WI38 (cell line): ENCODE results near the gene FFAR3.

Experiments used
- H3K4me3 ChIP-seq: 2 replicates; pipeline ENCODE4 v1.5.1; 2011; ENCODE audit warnings: low read depth, mild to moderate bottlenecking, control low read depth, low read length
- TF ChIP-seq, protein P1 (sequence below): IDR thresholded peaks from 2 replicates; pipeline ENCODE4 v1.5.1; 2012; ENCODE audit warnings: low read depth, mild to moderate bottlenecking, control low read depth, low read length

FFAR3 gene

DNA sequence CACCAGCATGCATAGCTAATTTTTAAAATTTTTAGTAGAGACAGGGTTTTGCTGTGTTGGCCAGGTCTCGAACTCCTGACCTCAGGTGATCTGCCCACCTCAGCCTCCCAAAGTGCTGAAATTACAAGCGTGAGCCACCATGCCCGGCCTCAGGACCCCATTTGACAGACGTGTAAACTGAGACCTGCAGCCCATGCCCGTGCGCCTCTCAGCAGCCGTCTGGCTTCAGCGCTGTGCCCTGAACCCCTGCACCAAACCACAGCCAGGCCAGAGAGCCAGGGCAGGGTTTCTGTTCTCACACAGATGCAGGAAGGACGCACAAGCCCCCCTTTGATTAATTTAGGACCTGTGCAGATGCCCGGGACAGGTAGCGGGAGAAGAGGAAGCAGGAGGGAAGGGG lies 17.8 kb upstream of the FFAR3 start:
- H3K4me3 ChIP-seq = no peak overlapping the region
- TF ChIP-seq, protein P1, sequence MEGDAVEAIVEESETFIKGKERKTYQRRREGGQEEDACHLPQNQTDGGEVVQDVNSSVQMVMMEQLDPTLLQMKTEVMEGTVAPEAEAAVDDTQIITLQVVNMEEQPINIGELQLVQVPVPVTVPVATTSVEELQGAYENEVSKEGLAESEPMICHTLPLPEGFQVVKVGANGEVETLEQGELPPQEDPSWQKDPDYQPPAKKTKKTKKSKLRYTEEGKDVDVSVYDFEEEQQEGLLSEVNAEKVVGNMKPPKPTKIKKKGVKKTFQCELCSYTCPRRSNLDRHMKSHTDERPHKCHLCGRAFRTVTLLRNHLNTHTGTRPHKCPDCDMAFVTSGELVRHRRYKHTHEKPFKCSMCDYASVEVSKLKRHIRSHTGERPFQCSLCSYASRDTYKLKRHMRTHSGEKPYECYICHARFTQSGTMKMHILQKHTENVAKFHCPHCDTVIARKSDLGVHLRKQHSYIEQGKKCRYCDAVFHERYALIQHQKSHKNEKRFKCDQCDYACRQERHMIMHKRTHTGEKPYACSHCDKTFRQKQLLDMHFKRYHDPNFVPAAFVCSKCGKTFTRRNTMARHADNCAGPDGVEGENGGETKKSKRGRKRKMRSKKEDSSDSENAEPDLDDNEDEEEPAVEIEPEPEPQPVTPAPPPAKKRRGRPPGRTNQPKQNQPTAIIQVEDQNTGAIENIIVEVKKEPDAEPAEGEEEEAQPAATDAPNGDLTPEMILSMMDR = no peak

DNA sequence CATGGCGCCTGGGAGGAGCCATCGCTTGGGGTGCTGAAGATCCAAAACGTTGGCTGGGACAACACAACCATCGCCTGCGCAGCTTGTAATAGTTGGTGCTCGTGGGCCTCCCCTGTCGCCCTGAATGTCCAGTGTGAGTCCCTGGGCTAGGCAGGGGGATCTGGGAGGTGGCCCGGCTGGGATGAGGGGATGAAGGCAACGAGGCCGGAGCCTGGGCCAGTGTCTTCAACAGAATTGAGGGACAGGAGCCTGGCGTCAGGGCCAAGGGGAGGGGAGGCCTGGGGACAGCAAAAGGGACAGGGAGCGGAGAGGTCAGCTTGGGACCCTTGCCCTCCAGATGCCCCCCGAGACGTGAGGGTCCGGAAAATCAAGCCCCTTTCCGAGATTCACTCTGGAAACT lies 17.3 kb upstream of the FFAR3 start:
- no peak overlapping the region for H3K4me3 ChIP-seq
- TF ChIP-seq, protein P1 = no peak

GRCh38 chr19:35341565-35342225 lies 16.6 kb upstream of the FFAR3 start:
- H3K4me3 ChIP-seq = no peak overlapping the region
- TF ChIP-seq, protein P1 = no peak

- H3K4me3 ChIP-seq = no peak overlapping the region
- TF ChIP-seq, protein P1 = no peak
Observed at GRCh38 chr19:35342430-35342829, 15.8 kb upstream of the FFAR3 start.

DNA sequence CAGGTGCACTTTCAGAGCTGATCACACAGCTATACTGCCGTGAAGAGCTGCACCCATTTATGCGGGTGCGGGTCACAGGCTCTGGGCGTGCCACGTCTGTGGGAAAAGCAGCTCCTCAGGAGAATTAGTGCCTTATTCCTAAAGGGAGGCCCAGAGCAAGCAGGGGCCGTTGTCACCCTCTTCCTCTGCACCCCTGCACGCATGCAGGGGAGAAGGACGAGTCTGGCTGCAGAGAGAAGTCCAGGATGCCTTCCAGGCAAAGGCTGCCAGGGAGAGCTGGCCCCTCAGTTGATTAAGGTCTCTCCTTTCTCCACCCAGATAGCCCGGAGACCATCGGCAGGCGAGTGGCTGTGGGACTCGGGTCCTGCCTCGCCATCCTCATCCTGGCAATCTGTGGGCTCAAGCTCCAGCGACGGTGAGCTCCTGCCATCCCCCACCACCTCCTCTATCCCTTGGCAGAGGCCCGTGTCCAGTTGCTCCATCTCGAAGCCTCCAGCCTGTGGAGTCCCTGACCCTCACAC lies 13.7 kb upstream of the FFAR3 start:
- H3K4me3 ChIP-seq = no peak overlapping the region
- TF ChIP-seq, protein P1 = no peak

DNA sequence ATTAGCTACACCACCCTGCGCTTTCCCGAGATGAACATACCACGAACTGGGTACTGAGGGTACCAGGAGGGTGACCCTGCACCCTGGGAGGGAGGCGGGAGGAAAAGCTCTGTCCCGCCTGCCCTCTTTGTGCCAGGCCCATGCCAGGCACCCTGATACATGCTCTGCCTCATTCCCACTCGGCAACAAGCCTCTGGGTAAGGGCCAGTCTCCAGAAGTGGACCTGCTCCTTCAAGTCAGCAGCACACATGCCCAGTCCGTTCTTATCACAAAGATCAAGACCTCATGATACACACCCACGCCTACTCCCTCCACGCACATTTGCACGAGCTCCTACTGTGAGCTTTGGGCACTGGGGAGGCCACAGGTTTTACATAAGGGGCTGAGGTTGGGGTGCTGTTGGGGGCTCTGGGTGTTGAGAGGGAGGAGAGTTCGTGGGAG lies 12.6 kb upstream of the FFAR3 start:
- TF ChIP-seq, protein P1 = no peak
- H3K4me3 ChIP-seq = no peak overlapping the region

GRCh38 chr19:35346193-35347052 lies 11.8 kb upstream of the FFAR3 start:
- TF ChIP-seq, protein P1 = no peak
- H3K4me3 ChIP-seq = no peak overlapping the region
